Omental fat pad (tissue), 4 donors: Measurements from ENCODE around the gene PYROXD2. TPM values are rescaled to one million over a fixed set of nuclear protein-coding genes. Genes with fewer than 3 reads are reported as not detected.
"Not testable (repeated sequence)": the region's sequence is repeated elsewhere in the genome, so short reads cannot be mapped to it uniquely, and the experiment has no call there.

Experiments used
- ATAC-seq: fragments of 150-250 bp; one replicate; pipeline ENCODE4 v1.9.1; 2016; ENCODE audit warnings: mild to moderate bottlenecking, moderate library complexity; ENCODE audit not compliant: low FRiP score
- DNase-seq: peaks from one replicate; pipeline ENCODE4 v3.0.0-alpha.2; 2019; ENCODE audit warnings: low spot score
- CTCF ChIP-seq, 3 donors: fragments of 450-650 bp; IDR thresholded peaks; one replicate each; pipeline ENCODE4 v1.5.1; 2016 to 2017; ENCODE audit warnings: antibody characterized with exemption in 3 of 3, mild to moderate bottlenecking in 3 of 3, moderate library complexity in 2 of 3
- total RNA-seq, 4 donors: library from RNA; depleted of rRNA; stranded (reverse); fragments of >200 nt; gene quantifications; one replicate each; pipeline ENCODE4 v1.1.0, GENCODE V29; 2016

Gene PYROXD2
- total RNA-seq, 4 donors from 2014 or later, result 8.5 to 10.4 (median 9.2) TPM

GRCh38 chr10:98357194-98357822 lies 57.7 kb downstream of the PYROXD2 start:
- ATAC-seq (no peak), DNase-seq (no peak)
- TF ChIP-seq CTCF (IDR thresholded peaks at IDR 0.05), result no peak

GRCh38 chr10:98354491-98354890 lies 60.5 kb downstream of the PYROXD2 start:
- DNase-seq, result no peak
- no peak for ATAC-seq
- TF ChIP-seq CTCF (IDR thresholded peaks at IDR 0.05), result no peak

- no peak for DNase-seq
- TF ChIP-seq CTCF (IDR thresholded peaks at IDR 0.05), result no peak
- no peak for ATAC-seq
Measured at GRCh38 chr10:98353170-98353569, 61.8 kb downstream of the PYROXD2 start.

GRCh38 chr10:98351831-98352402 lies 63.1 kb downstream of the PYROXD2 start:
- DNase-seq (no peak), ATAC-seq (no peak)
- TF ChIP-seq CTCF (IDR thresholded peaks at IDR 0.05), result no peak

GRCh38 chr10:98349508-98349922 lies 65.5 kb downstream of the PYROXD2 start:
- DNase-seq (no peak), ATAC-seq (peak; percentile 70)
- no peak for TF ChIP-seq CTCF (IDR thresholded peaks at IDR 0.05)

GRCh38 chr10:98346847-98347246 lies 68.1 kb downstream of the PYROXD2 start:
- no peak for DNase-seq
- TF ChIP-seq CTCF (IDR thresholded peaks at IDR 0.05), result no peak
- no peak for ATAC-seq

- no peak for TF ChIP-seq CTCF (IDR thresholded peaks at IDR 0.05)
- ATAC-seq (peak; percentile 82), DNase-seq (no peak)
Measured at GRCh38 chr10:98344589-98345038, 70.4 kb downstream of the PYROXD2 start.

- not testable (repeated sequence) for DNase-seq, ATAC-seq
Measured at GRCh38 chr10:98341701-98342100, 73.3 kb downstream of the PYROXD2 start.
